IPS-NIHi7 (cell line): ENCODE data around the gene PRICKLE2.

Experiments used
- DNase-seq: peaks from one replicate; pipeline ENCODE4 v3.0.0; 2012; ENCODE audit warnings: mixed read lengths; ENCODE audit errors: extremely low spot score

Gene PRICKLE2

DNA sequence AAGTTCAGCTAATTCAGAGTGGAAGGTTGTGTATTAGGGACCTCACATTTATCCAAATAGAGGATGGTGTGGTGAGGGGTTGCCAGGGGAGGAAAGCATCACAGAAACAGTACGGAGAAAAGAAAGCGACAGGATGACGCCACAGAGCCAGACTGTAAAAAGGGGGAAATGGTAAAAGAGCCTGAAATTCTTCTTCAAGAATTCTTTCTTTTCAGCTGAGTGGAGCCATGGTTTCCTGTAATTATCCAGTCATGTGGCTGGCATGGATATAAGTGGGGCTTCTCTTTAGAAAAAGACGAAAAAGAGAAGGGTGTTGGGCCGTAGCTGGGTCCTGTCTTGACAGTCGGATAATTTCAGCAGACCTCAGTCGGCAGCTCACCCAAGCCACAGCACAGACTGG, 177.5 kb downstream of the PRICKLE2 start:
- DNase-seq: no peak

- DNase-seq: no peak
These were observed 178.2 kb downstream of the PRICKLE2 start for GRCh38 chr3:64046996-64047594.

DNA sequence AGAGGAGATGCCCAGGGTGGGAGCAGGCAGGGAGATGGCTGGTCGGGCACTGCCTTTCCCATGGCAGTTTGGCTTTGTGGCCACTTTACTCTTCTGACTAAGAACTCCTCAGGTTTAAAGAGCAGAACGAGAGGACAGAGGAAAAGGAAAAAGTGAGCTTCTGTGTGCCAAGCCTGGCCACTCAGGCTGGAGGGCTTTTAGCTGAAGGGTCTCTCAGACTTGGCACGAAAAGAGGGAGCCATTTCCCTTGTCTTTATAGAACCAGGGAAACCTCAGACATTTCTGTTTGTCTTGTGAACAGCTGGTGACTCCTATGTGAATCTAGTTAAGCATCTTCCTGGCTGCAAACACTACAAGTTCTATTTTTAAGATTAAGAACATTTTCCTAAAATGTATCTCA, 178.7 kb downstream of the PRICKLE2 start:
- no peak for DNase-seq

- no peak for DNase-seq
These were observed 182.3 kb downstream of the PRICKLE2 start for GRCh38 chr3:64042952-64043351.
